Tibial artery (tissue), 4 donors: ENCODE data around the gene NSD1.
"Not testable (repeated sequence)": the region's sequence is repeated elsewhere in the genome, so short reads cannot be mapped to it uniquely, and the experiment has no call there.

Experiments used
- DNase-seq, 2 donors: peaks; one replicate each; pipeline ENCODE4 v3.0.0-alpha.2; 2019
- H3K27ac ChIP-seq, 2 donors: fragments of 200-600 bp; sonication (generic) in 1 of 2; 1 replicate in 1 of 2; 2 replicates in 1 of 2; pipeline ENCODE4 v1.5.1; 2018 to 2019; ENCODE audit warnings: mild to moderate bottlenecking in 1 of 2
- H3K27me3 ChIP-seq, 2 donors: fragments of 200-600 bp; sonication (generic) in 1 of 2; one replicate each; pipeline versions ENCODE4 v1.5.1 to v1.6.0; 2016 to 2019
- H3K36me3 ChIP-seq, 3 donors: fragments of 200-600 bp; sonication (generic) in 2 of 3; one replicate each; pipeline ENCODE4 v1.5.1; 2016 to 2019; ENCODE audit warnings: mild to moderate bottlenecking in 2 of 3
- H3K4me1 ChIP-seq, 4 donors: fragments of 200-600 bp; sonication (generic) in 2 of 4; 1 replicate in 3 of 4; 2 replicates in 1 of 4; pipeline ENCODE4 v1.5.1; 2016 to 2019
- H3K4me3 ChIP-seq, 2 donors: fragments of 200-600 bp; sonication (generic) in 1 of 2; 1 replicate in 1 of 2; 2 replicates in 1 of 2; pipeline ENCODE4 v1.5.1; 2018 to 2019; ENCODE audit warnings: mild to moderate bottlenecking in 2 of 2
- H3K9me3 ChIP-seq, 3 donors: fragments of 200-600 bp; sonication (generic) in 1 of 3; one replicate each; pipeline ENCODE4 v1.5.1; 2016 to 2019
- CTCF ChIP-seq, 2 experiments: fragments of 200-600 bp in 1 of 2; fragments of 450-650 bp in 1 of 2; IDR thresholded peaks; one replicate each; pipeline ENCODE4 v1.5.1; 2017 to 2019; ENCODE audit warnings: antibody characterized with exemption in 2 of 2, mild to moderate bottlenecking in 1 of 2, moderate library complexity in 1 of 2
- intact Hi-C: fragments of 100-400 bp; cut with DNase I; formaldehyde crosslinking; loops from one replicate; pipeline ENCODE4 v1.15.0; 2023; ENCODE audit warnings: low total_unique reads

The NSD1 gene

GRCh38 chr5:177304392-177305119 lies 171.0 kb downstream of the NSD1 start:
- Histone ChIP-seq H3K27me3 (no peaks in the 10 kb centered on the region), H3K4me3 (peak overlapping the region; percentile 81 to 95), H3K36me3 (peaks cover 0 to 31% (median 22%) of the 10 kb centered on the region in 3 donors), H3K27ac (peak overlapping the region; percentile 81 to 88), H3K4me1 (peaks cover 0 to 52% (median 33%) of the 10 kb centered on the region in 4 donors), H3K9me3 (no peaks in the 10 kb centered on the region)
- intact Hi-C loops, result loop anchor here (10.0 kb wide), 1 partner anchor 190 kb away; no protein-coding TSS in a partner anchor
- DNase-seq, result peak in 1 of 2 donors; percentile 55
- no peak for TF ChIP-seq CTCF (IDR thresholded peaks at IDR 0.05)

DNA sequence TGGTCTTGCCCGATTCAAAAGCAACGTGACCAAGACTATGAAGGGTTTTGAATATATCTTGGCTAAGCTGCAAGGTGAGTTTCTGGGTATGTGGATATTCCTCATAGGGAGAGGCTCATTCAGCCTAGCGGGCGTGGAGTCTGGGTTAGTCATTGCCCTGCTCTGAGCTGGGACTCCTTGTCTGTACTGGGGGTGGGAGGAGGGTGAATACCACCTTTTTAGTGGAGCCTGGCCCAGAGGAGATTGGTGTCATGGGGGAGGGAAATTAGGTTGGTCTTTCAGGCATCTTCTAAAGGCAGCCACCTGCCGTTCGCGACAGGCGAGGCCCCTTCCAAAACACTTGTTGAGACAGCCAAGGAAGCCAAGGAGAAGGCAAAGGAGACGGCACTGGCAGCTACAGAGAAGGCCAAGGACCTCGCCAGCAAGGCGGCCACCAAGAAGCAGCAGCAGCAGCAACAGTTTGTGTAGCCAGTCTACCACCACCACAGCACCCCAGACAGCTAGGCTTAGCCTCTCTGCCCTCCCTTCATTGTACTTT lies 172.6 kb downstream of the NSD1 start:
- H3K27me3 ChIP-seq, H3K27ac ChIP-seq, H3K4me3 ChIP-seq, H3K9me3 ChIP-seq: not testable (repeated sequence)
- DNase-seq, result peak in 1 of 2 donors; percentile 40
- intact Hi-C loops, result loop anchor here (10.0 kb wide), 1 partner anchor 191 kb away; no protein-coding TSS in a partner anchor
- Histone ChIP-seq H3K4me1 (peaks cover 0 to 41% (median 32%) of the 10 kb centered on the region in 4 donors), H3K36me3 (peaks cover 0 to 31% (median 22%) of the 10 kb centered on the region in 3 donors)

- Histone ChIP-seq H3K4me1 (peaks cover 0 to 41% (median 33%) of the 10 kb centered on the region in 4 donors), H3K36me3 (peaks cover 0 to 31% (median 22%) of the 10 kb centered on the region in 3 donors), H3K4me3 (no peak overlapping the region), H3K27me3 (no peaks in the 10 kb centered on the region), H3K27ac (no peak overlapping the region), H3K9me3 (no peaks in the 10 kb centered on the region)
- intact Hi-C loops, result loop anchor here (10.0 kb wide), 1 partner anchor 192 kb away; no protein-coding TSS in a partner anchor
- peak in 1 of 2 donors; percentile 65 for DNase-seq
- no peak for TF ChIP-seq CTCF (IDR thresholded peaks at IDR 0.05)
These were observed 173.3 kb downstream of the NSD1 start for GRCh38 chr5:177306674-177307543.

DNA sequence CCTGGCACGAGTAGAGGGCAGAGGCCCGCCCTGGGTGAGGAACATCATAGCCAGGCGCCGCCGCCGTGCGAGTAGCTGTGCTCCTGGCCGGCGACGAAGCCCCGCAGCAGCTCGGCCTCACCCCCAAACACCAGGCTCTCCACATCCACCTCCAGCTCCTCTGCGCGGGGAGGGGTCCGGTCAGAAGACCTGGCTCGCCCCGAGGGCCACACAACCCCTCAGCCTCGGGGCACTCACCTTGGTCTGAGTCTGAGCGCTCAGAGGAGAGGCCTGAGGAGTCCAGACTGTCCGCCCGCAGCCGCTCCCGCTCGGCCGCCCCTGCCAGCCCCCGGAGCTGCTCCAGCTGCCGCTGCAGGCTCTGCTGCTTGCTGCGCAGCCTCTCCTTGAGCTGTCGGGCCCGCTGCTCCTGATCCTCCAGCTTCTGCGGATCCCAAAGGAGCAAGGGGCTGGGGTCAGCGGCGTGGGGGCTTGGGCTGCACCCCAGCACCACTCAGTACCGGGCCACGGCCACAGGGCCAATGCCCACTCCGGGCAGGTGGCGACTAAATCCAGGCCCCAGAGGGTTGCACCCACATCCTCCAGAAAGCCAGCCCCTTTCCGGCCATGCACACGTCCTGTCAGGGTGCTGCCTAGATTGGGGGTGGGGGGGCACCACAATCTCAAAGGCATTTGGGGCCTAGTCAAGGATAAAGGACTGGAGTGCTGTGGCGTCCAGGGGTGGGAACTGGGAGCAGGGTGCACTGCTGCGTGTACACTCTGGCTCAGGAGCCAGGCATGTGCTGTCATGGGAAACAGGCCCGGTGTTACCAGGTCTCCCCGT lies 174.2 kb downstream of the NSD1 start:
- TF ChIP-seq CTCF (IDR thresholded peaks at IDR 0.05), result no peak
- no peaks in the 10 kb centered on the region for H3K9me3 ChIP-seq
- DNase-seq, result peak in 1 of 2 donors; percentile 64
- H3K4me3 ChIP-seq, result no peak overlapping the region
- peaks cover 0 to 40% (median 31%) of the 10 kb centered on the region in 4 donors for H3K4me1 ChIP-seq
- peaks cover 0 to 31% (median 22%) of the 10 kb centered on the region in 3 donors for H3K36me3 ChIP-seq
- no peak overlapping the region for H3K27ac ChIP-seq
- intact Hi-C loops, result loop anchor here (10.0 kb wide), 1 partner anchor 193 kb away; no protein-coding TSS in a partner anchor
- H3K27me3 ChIP-seq, result no peaks in the 10 kb centered on the region

DNA sequence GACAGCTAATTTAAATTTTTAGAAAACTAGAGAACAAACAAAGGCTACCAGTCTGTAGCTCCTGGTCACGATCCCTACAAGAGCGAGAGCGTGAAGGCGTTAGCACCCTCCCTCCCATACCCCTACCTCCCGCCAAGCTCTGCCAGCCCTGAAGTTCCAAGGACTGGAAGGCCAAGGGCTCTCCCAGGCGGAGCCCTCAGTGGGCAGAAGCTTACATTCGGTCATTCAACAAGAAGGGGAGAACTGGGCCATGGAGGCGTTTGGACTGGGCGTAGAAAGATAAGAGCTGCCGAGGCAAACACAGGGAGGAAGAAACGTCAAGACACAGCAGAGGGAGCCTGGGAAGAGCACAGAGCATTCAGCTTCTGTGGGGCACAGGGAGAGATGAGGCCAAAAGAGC lies 175.2 kb downstream of the NSD1 start:
- Histone ChIP-seq H3K4me1 (peaks cover 0 to 40% (median 31%) of the 10 kb centered on the region in 4 donors), H3K27me3 (no peaks in the 10 kb centered on the region), H3K9me3 (no peaks in the 10 kb centered on the region), H3K4me3 (no peak overlapping the region), H3K36me3 (peaks cover 0 to 31% (median 22%) of the 10 kb centered on the region in 3 donors), H3K27ac (no peak overlapping the region)
- no peak for TF ChIP-seq CTCF (IDR thresholded peaks at IDR 0.05)
- no peak for DNase-seq
- intact Hi-C loops, result loop anchor here (10.0 kb wide), 1 partner anchor 194 kb away; no protein-coding TSS in a partner anchor
